Activated naive CD8-positive, alpha-beta T cell treated with anti-CD3 and anti-CD28 coated beads for 36 hours (primary cell): ENCODE results near the gene IPPK. TPM values are rescaled to one million over a fixed set of nuclear protein-coding genes. Genes with fewer than 3 reads are reported as not detected.
"Not testable (repeated sequence)": the region's sequence is repeated elsewhere in the genome, so short reads cannot be mapped to it uniquely, and the experiment has no call there.

ENCODE experiments used
- DNase-seq: peaks from one replicate; pipeline ENCODE4 v3.0.0; 2021
- H3K27ac Mint-ChIP-seq: one replicate; pipeline ENCODE4 v1.8.0; 2022; ENCODE audit warnings: mild to moderate bottlenecking, moderate library complexity, mixed read lengths
- H3K27me3 Mint-ChIP-seq: one replicate; pipeline ENCODE4 v1.8.0; 2022; ENCODE audit warnings: mild to moderate bottlenecking, mixed read lengths
- H3K36me3 Mint-ChIP-seq: one replicate; pipeline ENCODE4 v1.8.0; 2021; ENCODE audit warnings: mild to moderate bottlenecking, mixed read lengths
- H3K4me1 Mint-ChIP-seq: one replicate; pipeline ENCODE4 v1.8.0; 2021; ENCODE audit warnings: mixed read lengths
- H3K4me3 Mint-ChIP-seq: one replicate; pipeline ENCODE4 v1.8.0; 2022; ENCODE audit warnings: mild to moderate bottlenecking, moderate library complexity, mixed read lengths
- H3K9me3 Mint-ChIP-seq: one replicate; pipeline ENCODE4 v1.8.0; 2022; ENCODE audit warnings: mixed read lengths
- total RNA-seq, 2 experiments: library from RNA; stranded (reverse); gene quantifications; one replicate each; pipeline ENCODE4 v1.2.3, GENCODE V29; 2021

Gene IPPK
- total RNA-seq, 2 experiments from 2014 or later, result 13.0 to 13.9 TPM

GRCh38 chr9:92595930-92596329 lies 74.0 kb downstream of the IPPK start:
- no peak overlapping the region for H3K4me3 Mint-ChIP-seq
- peaks cover 2% of the 10 kb centered on the region for H3K27me3 Mint-ChIP-seq
- H3K36me3 Mint-ChIP-seq, result no peaks in the 10 kb centered on the region
- DNase-seq, result no peak
- H3K27ac Mint-ChIP-seq, result no peak overlapping the region
- no peaks in the 10 kb centered on the region for H3K9me3 Mint-ChIP-seq
- no peaks in the 10 kb centered on the region for H3K4me1 Mint-ChIP-seq

GRCh38 chr9:92595075-92595474 lies 74.9 kb downstream of the IPPK start:
- not testable (repeated sequence) for H3K9me3 Mint-ChIP-seq, H3K27ac Mint-ChIP-seq, H3K4me3 Mint-ChIP-seq, H3K27me3 Mint-ChIP-seq, DNase-seq, H3K4me1 Mint-ChIP-seq, H3K36me3 Mint-ChIP-seq

GRCh38 chr9:92592946-92593861 lies 76.7 kb downstream of the IPPK start:
- H3K36me3 Mint-ChIP-seq, result no peaks in the 10 kb centered on the region
- DNase-seq, result no peak

GRCh38 chr9:92592537-92592936 lies 77.4 kb downstream of the IPPK start:
- H3K36me3 Mint-ChIP-seq, result no peaks in the 10 kb centered on the region
- no peaks in the 10 kb centered on the region for H3K9me3 Mint-ChIP-seq
- peaks cover 2% of the 10 kb centered on the region for H3K27me3 Mint-ChIP-seq
- DNase-seq, result no peak
- H3K27ac Mint-ChIP-seq, result no peak overlapping the region
- H3K4me1 Mint-ChIP-seq, result no peaks in the 10 kb centered on the region
- no peak overlapping the region for H3K4me3 Mint-ChIP-seq

More at GRCh38 chr9:92592946-92593861, 76.7 kb downstream of the IPPK start:
- Mint-ChIP-seq H3K27ac (no peak overlapping the region), H3K4me3 (no peak overlapping the region), H3K9me3 (no peaks in the 10 kb centered on the region), H3K4me1 (no peaks in the 10 kb centered on the region), H3K27me3 (peaks cover 2% of the 10 kb centered on the region)

- Mint-ChIP-seq H3K9me3 (peaks cover 7% of the 10 kb centered on the region), H3K27ac (no peak overlapping the region), H3K4me3 (no peak overlapping the region), H3K4me1 (no peaks in the 10 kb centered on the region), H3K27me3 (peaks cover 2% of the 10 kb centered on the region), H3K36me3 (peaks cover 10% of the 10 kb centered on the region)
- DNase-seq, result no peak
Measured at GRCh38 chr9:92590377-92590776, 79.6 kb downstream of the IPPK start.

- no peak for DNase-seq
- peaks cover 7% of the 10 kb centered on the region for H3K9me3 Mint-ChIP-seq
Measured at GRCh38 chr9:92589923-92590322, 80.0 kb downstream of the IPPK start.

GRCh38 chr9:92576175-92576574 lies 93.8 kb downstream of the IPPK start:
- H3K27me3 Mint-ChIP-seq, result no peaks in the 10 kb centered on the region
- H3K27ac Mint-ChIP-seq, result no peak overlapping the region
- H3K4me1 Mint-ChIP-seq, result no peaks in the 10 kb centered on the region
- DNase-seq, result no peak
- peaks cover 8% of the 10 kb centered on the region for H3K9me3 Mint-ChIP-seq
- H3K36me3 Mint-ChIP-seq, result peaks cover 4% of the 10 kb centered on the region
- no peak overlapping the region for H3K4me3 Mint-ChIP-seq

More at GRCh38 chr9:92589923-92590322, 80.0 kb downstream of the IPPK start:
- Mint-ChIP-seq H3K4me1 (no peaks in the 10 kb centered on the region), H3K36me3 (peaks cover 10% of the 10 kb centered on the region), H3K27me3 (peaks cover 2% of the 10 kb centered on the region), H3K4me3 (no peak overlapping the region), H3K27ac (no peak overlapping the region)

- H3K4me3 Mint-ChIP-seq, DNase-seq, H3K9me3 Mint-ChIP-seq, H3K4me1 Mint-ChIP-seq, H3K36me3 Mint-ChIP-seq, H3K27ac Mint-ChIP-seq, H3K27me3 Mint-ChIP-seq: not testable (repeated sequence)
Measured at GRCh38 chr9:92573612-92574011, 96.3 kb downstream of the IPPK start.

- H3K4me3 Mint-ChIP-seq, H3K27ac Mint-ChIP-seq, H3K27me3 Mint-ChIP-seq, H3K36me3 Mint-ChIP-seq, DNase-seq, H3K4me1 Mint-ChIP-seq: not testable (repeated sequence)
- H3K9me3 Mint-ChIP-seq, result peaks cover 12% of the 10 kb centered on the region
Measured at GRCh38 chr9:92571871-92572270, 98.1 kb downstream of the IPPK start.

- Mint-ChIP-seq H3K36me3 (peaks cover 11% of the 10 kb centered on the region), H3K27me3 (no peaks in the 10 kb centered on the region), H3K27ac (no peak overlapping the region), H3K9me3 (peaks cover 10% of the 10 kb centered on the region), H3K4me1 (no peaks in the 10 kb centered on the region), H3K4me3 (no peak overlapping the region)
- no peak for DNase-seq
Measured at GRCh38 chr9:92564982-92565381, 104.9 kb downstream of the IPPK start.

GRCh38 chr9:92564504-92564903 lies 105.4 kb downstream of the IPPK start:
- Mint-ChIP-seq H3K4me3 (no peak overlapping the region), H3K9me3 (peaks cover 10% of the 10 kb centered on the region), H3K4me1 (no peaks in the 10 kb centered on the region), H3K36me3 (peaks cover 11% of the 10 kb centered on the region), H3K27ac (no peak overlapping the region), H3K27me3 (no peaks in the 10 kb centered on the region)
- no peak for DNase-seq

Other genes with a start within 250 kb of the IPPK start
- not detected for gene OMD, start 245.7 kb downstream of the IPPK start, total RNA-seq
- gene ASPN, start 187.6 kb downstream of the IPPK start, total RNA-seq, result not detected
- gene ECM2, start 134.1 kb downstream of the IPPK start, total RNA-seq, result not detected
- gene BICD2, start 94.7 kb upstream of the IPPK start, total RNA-seq, result 10 to 100 TPM; 19.2 to 20.5 TPM
- 1 to 10 TPM; 6.8 to 7.0 TPM for gene ZNF484, start 207.9 kb upstream of the IPPK start, total RNA-seq